Ovary (tissue), 9 donors: ENCODE measurements around the gene SESN3. TPM values are rescaled to one million over a fixed set of nuclear protein-coding genes. Genes with fewer than 3 reads are reported as not detected.

Source experiments
- DNase-seq, 5 donors: peaks; one replicate each; pipeline ENCODE4 v3.0.0-alpha.2; 2019 to 2020
- H3K27ac ChIP-seq, 2 donors: fragments of 200-600 bp; one replicate each; pipeline versions ENCODE4 v1.5.1 to v1.8.0; 2019 to 2022
- H3K27me3 ChIP-seq: fragments of 200-600 bp; one replicate; pipeline ENCODE4 v1.8.0; 2022
- H3K36me3 ChIP-seq: fragments of 200-600 bp; sonication (generic); one replicate; pipeline ENCODE4 v1.5.1; 2019
- H3K4me1 ChIP-seq: one replicate; pipeline ENCODE4 v1.8.1; 2013; ENCODE audit warnings: mild to moderate bottlenecking, moderate library complexity; ENCODE audit not compliant: insufficient read depth
- H3K4me3 ChIP-seq: fragments of 200-600 bp; sonication (generic); one replicate; pipeline ENCODE4 v1.5.1; 2017
- H3K9me3 ChIP-seq, 2 donors: fragments of 200-600 bp in 1 of 2; sonication (generic) in 1 of 2; one replicate each; pipeline versions ENCODE4 v1.5.1 to v1.8.1; 2013 to 2019; ENCODE audit warnings: mild to moderate bottlenecking in 1 of 2, moderate library complexity in 1 of 2
- EP300 ChIP-seq: sonication (generic); formaldehyde crosslinking; IDR thresholded peaks from one replicate; pipeline ENCODE4 v1.6.1; 2017; ENCODE audit warnings: antibody characterized with exemption
- POLR2A ChIP-seq: fragments of 450-650 bp; IDR thresholded peaks from one replicate; pipeline ENCODE4 v1.6.1; 2017; ENCODE audit warnings: antibody characterized with exemption, mild to moderate bottlenecking, moderate library complexity
- WGBS, 3 donors: extraction: QIAGEN DNeasy Blood & Tissue Kit in 1 of 3; methylation state at CpG; one replicate each; pipeline versions ENCODE4 v1.1.5 to v1.1.7; 2013 to 2017; 5-methylcytosine and 5-hydroxymethylcytosine counted together
- intact Hi-C, 4 donors: fragments of 100-400 bp; cut with DNase I; formaldehyde crosslinking; loops; one replicate each; pipeline versions ENCODE4 v1.11.0 to v1.15.1; 2022 to 2023
- polyA plus RNA-seq, 2 donors: library from polyadenylated mRNA; stranded (reverse); fragments of 200-250 nt in 1 of 2; fragments of 350-450 nt in 1 of 2; fragmentation: Illumina TruSeq in 1 of 2; extraction: RNeasy Lipid Tissue Mini Kit (QIAGEN cat#74804) in 1 of 2; gene quantifications; one replicate each; pipeline ENCODE4 v1.2.3, GENCODE V29; 2013 to 2014
- total RNA-seq, 7 donors: library from RNA; depleted of rRNA in 2 of 7; stranded (reverse); fragments of >200 nt in 2 of 7; fragmentation: NEBNext Ultra II Directional in 3 of 7; extraction: Animal tissue kit (Norgen Biotek cat#: 25700) in 3 of 7; gene quantifications; one replicate each; pipeline versions ENCODE4 v1.1.0 to v1.2.4, GENCODE V29; 2016 to 2023
- TF ChIP-seq, protein P1 (sequence below), 3 donors: fragments of 450-650 bp in 2 of 3; fragments of 200-600 bp in 1 of 3; IDR thresholded peaks; one replicate each; pipeline versions ENCODE4 v1.5.1 to v1.8.0; 2016 to 2022; ENCODE audit warnings: antibody characterized with exemption in 3 of 3, mild to moderate bottlenecking in 1 of 3
- donor health status: DM: no; HTN: no; CAD: no; lungs with moderate emphysema.
- donor health status: DM: no; HTN: no; CAD: no.
- donor health status: Bipolar disorder and iron deficiency.
- donor health status: DM: yes; HTN: yes; CAD: no.
- donor health status: DM: no; HTN: no; CAD: no.
- donor health status: DM: yes; HTN: yes; CAD: no.

The SESN3 gene
- total and polyA plus RNA-seq, 9 donors = 14.5 to 77.3 (median 43.0) TPM

GRCh38 chr11:95135880-95136279, 95.1 kb downstream of the SESN3 start:
- no peak overlapping the region for H3K4me3 ChIP-seq
- no peaks in the 10 kb centered on the region for H3K27me3 ChIP-seq
- no peaks in the 10 kb centered on the region for H3K36me3 ChIP-seq
- intact Hi-C loops = no loop called here
- H3K9me3 ChIP-seq = no peaks in the 10 kb centered on the region
- peaks cover 3% of the 10 kb centered on the region for H3K4me1 ChIP-seq
- no peak for DNase-seq
- 93 to 99% (median 97%) methylated on average over 2 of the region's 2 CpGs for WGBS, 3 donors
- no peak overlapping the region for H3K27ac ChIP-seq
- TF ChIP-seq POLR2A = no peak
- no peak for TF ChIP-seq EP300
- TF ChIP-seq, protein P1, sequence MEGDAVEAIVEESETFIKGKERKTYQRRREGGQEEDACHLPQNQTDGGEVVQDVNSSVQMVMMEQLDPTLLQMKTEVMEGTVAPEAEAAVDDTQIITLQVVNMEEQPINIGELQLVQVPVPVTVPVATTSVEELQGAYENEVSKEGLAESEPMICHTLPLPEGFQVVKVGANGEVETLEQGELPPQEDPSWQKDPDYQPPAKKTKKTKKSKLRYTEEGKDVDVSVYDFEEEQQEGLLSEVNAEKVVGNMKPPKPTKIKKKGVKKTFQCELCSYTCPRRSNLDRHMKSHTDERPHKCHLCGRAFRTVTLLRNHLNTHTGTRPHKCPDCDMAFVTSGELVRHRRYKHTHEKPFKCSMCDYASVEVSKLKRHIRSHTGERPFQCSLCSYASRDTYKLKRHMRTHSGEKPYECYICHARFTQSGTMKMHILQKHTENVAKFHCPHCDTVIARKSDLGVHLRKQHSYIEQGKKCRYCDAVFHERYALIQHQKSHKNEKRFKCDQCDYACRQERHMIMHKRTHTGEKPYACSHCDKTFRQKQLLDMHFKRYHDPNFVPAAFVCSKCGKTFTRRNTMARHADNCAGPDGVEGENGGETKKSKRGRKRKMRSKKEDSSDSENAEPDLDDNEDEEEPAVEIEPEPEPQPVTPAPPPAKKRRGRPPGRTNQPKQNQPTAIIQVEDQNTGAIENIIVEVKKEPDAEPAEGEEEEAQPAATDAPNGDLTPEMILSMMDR (IDR thresholded peaks at IDR 0.05) = no peak

DNA sequence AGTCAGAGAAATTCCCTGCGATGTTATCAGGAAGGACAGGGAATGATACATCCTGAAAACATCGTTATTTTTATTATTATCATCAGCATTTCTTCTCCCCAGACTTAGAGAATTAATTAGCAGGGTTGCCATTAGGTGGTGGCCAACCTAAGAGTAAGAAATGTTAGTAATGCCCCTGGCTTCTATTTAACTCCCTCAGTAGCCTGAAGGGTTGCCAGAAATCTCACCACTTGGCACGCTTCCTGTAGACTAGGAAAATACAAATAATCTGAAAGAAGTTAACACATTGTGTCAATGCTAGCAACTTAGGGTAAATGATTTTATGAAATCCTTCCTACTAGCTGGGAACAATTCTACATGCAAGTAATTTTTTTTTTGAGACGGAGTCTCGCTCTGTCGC, 95.8 kb downstream of the SESN3 start:
- TF ChIP-seq POLR2A (no peak), EP300 (no peak)
- TF ChIP-seq, protein P1 (IDR thresholded peaks at IDR 0.05) = no peak
- Histone ChIP-seq H3K9me3 (no peaks in the 10 kb centered on the region), H3K36me3 (no peaks in the 10 kb centered on the region), H3K27me3 (no peaks in the 10 kb centered on the region), H3K27ac (peak overlapping the region in 1 of 2 donors; percentile 13), H3K4me3 (no peak overlapping the region), H3K4me1 (peaks cover 3% of the 10 kb centered on the region)
- DNase-seq = peak in 3 of 5 donors; percentile 33 to 55 (median 49)
- 32 to 42% (median 40%) methylated on average over 5 to 6 of the region's 6 CpGs for WGBS, 3 donors
- intact Hi-C loops = no loop called here

DNA sequence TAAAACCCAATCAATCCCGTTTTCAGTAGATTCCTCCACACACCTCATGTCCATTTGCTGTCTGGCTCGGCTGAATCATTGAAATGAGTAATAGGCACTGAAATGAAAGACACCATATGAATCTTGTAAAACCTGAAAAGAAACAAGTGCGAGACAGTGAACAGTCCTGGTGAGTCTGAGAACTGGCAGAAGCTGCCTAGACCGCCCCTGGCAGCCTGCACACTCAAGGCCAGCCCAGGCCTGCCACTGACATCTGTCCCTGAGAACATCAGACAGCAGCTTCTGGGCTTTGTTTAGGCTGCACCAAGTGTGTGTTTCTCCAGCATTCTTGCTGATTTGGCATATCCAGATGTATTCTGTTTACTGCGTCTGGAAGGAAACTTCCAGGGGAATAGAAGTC, 96.5 kb downstream of the SESN3 start:
- intact Hi-C loops = no loop called here
- 8 to 14% (median 11%) methylated on average over 5 of the region's 5 CpGs for WGBS, 3 donors
- DNase-seq = peak in 1 of 5 donors; percentile 34
- Histone ChIP-seq H3K27ac (peak overlapping the region in 1 of 2 donors; percentile 13), H3K36me3 (no peaks in the 10 kb centered on the region), H3K27me3 (no peaks in the 10 kb centered on the region), H3K4me3 (no peak overlapping the region), H3K9me3 (no peaks in the 10 kb centered on the region), H3K4me1 (peaks cover 3% of the 10 kb centered on the region)
- TF ChIP-seq, protein P1 (IDR thresholded peaks at IDR 0.05) = no peak
- TF ChIP-seq POLR2A = no peak
- TF ChIP-seq EP300 = no peak

- no peaks in the 10 kb centered on the region for H3K9me3 ChIP-seq
- no peaks in the 10 kb centered on the region for H3K36me3 ChIP-seq
- H3K4me3 ChIP-seq = no peak overlapping the region
- H3K4me1 ChIP-seq = peaks cover 5% of the 10 kb centered on the region
- H3K27ac ChIP-seq = no peak overlapping the region
- TF ChIP-seq, protein P1 (IDR thresholded peaks at IDR 0.05) = no peak
- TF ChIP-seq EP300 (no peak), POLR2A (no peak)
- intact Hi-C loops = no loop called here
- DNase-seq = no peak
- H3K27me3 ChIP-seq = no peaks in the 10 kb centered on the region
- WGBS, 3 donors = 62 to 78% (median 73%) methylated on average over 2 of the region's 2 CpGs
Observed at GRCh38 chr11:95132956-95133355, 98.0 kb downstream of the SESN3 start.
